ENCODE data around the gene SSTR5.

Gene SSTR5

DNA sequence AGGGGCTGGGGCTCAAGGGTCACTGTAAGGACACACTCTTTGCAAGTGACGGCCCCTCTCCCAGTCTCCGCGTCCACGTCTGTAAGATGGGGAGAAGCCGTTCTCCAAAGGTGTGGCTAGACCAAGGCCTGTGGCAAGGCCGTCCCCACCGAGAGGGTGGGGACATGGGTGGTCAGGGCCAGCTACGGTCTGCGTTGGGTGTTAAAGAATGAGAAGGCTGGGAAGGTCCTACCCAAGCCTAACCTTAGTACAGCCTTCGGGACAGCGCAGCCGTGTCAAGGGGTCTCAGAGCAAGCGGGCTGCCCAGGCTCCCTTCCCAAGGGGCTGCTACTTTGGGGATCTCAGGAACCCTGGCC is 21.6 kb downstream of the SSTR5 start:
- no peak for DNase-seq (ENCODE audit: extremely low read depth, insufficient read length)
- TF ChIP-seq, protein P1, sequence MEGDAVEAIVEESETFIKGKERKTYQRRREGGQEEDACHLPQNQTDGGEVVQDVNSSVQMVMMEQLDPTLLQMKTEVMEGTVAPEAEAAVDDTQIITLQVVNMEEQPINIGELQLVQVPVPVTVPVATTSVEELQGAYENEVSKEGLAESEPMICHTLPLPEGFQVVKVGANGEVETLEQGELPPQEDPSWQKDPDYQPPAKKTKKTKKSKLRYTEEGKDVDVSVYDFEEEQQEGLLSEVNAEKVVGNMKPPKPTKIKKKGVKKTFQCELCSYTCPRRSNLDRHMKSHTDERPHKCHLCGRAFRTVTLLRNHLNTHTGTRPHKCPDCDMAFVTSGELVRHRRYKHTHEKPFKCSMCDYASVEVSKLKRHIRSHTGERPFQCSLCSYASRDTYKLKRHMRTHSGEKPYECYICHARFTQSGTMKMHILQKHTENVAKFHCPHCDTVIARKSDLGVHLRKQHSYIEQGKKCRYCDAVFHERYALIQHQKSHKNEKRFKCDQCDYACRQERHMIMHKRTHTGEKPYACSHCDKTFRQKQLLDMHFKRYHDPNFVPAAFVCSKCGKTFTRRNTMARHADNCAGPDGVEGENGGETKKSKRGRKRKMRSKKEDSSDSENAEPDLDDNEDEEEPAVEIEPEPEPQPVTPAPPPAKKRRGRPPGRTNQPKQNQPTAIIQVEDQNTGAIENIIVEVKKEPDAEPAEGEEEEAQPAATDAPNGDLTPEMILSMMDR (IDR thresholded peaks at IDR 0.05; ENCODE audit: insufficient read depth, low read length, poor library complexity, severe bottlenecking): no peak
- no peaks in the 10 kb centered on the region for H3K27me3 ChIP-seq (replicated peaks; ENCODE audit: control insufficient read depth, insufficient read depth, low read length)

DNA sequence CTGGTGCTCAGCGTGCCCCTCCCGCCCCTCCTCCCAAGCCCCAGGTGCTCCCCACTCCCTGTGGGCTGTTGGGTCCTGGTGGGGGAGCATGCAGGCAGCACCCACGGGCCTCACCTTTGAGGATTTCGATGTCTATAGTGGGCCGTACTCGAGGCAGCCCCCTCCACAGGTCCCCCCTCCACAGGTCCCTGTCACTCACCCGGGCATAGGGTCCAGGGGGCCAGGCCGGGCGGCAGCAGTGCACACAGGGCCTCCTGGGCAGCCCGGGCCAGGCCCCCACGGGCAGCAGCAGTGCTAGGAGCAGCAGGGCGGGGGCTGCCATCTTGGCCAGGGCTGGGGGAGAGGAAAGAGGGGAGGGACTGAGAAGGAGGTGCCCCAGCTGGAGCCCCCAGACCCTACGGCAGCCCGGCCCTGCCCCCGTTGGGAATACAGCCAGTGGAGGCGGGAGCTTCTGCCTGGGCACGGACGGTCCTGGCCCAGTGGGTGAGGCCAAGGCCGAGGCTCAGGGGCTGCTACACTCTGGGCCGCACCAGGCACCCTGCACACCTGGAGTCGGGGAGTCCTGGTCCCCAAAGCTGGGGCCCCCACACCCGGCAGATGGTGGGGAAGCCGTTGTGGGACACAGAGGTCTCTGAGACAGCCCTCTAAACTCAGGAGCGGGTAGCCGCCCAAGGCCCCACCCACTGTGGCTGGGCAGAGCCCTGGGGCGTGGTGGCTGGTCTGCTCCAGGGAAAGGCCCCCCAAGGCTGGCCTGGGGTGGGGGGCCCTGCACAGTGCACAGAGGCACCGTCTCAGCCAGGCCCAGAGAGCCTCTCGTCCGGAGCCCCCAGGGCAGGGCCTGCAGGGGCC is 22.3 kb downstream of the SSTR5 start:
- Histone ChIP-seq H3K4me3 (replicated peaks; ENCODE audit: low read depth, low read length) (no peak overlapping the region), H3K36me3 (ENCODE audit: control insufficient read depth, insufficient read depth, low read length) (no peaks in the 10 kb centered on the region), H3K27me3 (replicated peaks; ENCODE audit: control insufficient read depth, insufficient read depth, low read length) (no peaks in the 10 kb centered on the region)
- DNase-seq (ENCODE audit: extremely low read depth, insufficient read length): no peak
- TF ChIP-seq, protein P1 (IDR thresholded peaks at IDR 0.05; ENCODE audit: insufficient read depth, low read length, poor library complexity, severe bottlenecking): no peak

More for the DNA sequence above, 21.6 kb downstream of the SSTR5 start:
- H3K36me3 ChIP-seq (ENCODE audit: control insufficient read depth, insufficient read depth, low read length): no peaks in the 10 kb centered on the region
- no peak overlapping the region for H3K4me3 ChIP-seq (replicated peaks; ENCODE audit: low read depth, low read length)

DNA sequence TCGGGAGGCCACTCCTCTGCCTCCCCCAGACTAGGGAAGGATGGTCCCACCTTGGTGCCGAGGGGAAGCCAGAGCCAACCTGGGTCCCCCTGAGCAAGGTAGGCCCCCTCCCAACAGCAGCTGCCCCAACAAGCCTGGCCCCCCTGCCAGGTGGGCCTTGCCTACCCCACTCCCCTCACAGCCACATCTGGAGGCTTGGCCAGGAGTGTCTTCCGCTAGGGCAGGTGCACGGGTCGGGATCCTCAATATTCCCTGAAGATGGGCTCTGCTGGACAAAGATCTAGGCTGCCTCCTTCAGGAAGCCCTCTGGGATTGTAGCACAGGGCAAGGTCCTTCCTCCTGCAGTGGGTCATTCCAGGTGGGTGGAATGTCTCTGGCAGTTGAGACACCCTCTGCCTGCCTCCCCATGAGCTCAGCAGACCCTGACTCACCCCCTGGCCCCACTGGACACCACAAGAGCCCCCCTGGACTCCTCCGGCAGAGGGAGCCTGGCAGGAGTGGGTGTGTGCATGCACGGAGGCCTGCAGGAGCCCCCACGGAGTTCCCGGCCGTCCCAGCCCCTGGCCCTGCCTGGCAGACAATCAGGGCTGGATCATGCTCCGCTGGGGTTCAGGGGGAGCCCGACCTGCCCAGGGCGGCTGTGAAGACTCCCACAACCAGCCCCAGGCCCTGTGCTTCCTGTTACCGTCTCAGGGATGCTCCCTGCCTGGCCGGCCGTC is 23.1 kb downstream of the SSTR5 start:
- DNase-seq (ENCODE audit: extremely low read depth, insufficient read length): no peak
- Histone ChIP-seq H3K36me3 (ENCODE audit: control insufficient read depth, insufficient read depth, low read length) (no peaks in the 10 kb centered on the region), H3K4me3 (replicated peaks; ENCODE audit: low read depth, low read length) (no peak overlapping the region), H3K27me3 (replicated peaks; ENCODE audit: control insufficient read depth, insufficient read depth, low read length) (no peaks in the 10 kb centered on the region)
- TF ChIP-seq, protein P1 (IDR thresholded peaks at IDR 0.05; ENCODE audit: insufficient read depth, low read length, poor library complexity, severe bottlenecking): no peak

DNA sequence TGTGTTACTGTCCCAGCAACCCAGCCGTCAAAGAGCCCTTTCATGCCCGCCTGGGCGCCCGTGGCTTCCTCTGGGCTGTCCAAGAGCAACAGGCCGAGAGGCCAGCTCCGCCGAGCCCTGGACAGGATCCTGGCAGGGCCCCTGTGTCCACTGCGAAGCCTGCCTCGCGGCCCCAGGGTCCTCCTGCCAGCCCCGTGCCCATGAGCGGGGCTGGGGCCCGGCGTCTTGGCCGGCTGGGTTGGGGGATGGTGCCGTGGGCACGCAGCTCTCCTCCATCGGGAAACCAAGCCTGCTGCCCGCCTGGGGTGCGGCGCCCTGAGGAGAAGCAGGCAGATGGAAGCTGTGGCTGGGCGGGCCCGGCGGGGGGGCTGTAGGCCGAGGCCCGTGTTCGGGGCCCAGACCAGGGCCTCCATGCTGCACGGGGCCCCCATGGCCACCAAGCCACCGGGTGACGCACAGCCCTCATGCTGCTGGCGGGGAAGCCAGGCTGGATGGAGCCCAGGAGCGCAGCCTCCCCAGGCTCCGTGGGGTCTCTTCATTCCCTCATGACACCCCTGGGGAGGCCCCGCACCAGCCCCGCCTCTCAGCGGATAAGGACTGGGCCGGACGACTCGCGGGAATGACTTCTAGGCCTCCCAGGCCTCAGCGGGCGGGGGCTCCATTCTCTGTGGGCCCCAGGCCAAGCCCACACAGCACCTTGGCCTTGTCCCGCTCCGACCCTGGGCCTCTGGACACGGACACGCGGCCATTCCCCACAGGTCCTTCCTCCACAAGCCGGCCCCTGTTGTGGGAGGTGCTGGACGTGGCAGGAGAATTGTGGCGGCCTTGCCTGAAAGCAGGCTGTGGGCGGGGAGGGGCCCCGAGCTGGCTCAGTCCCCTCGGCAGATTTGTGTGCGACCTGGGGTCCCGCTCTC is 23.9 kb downstream of the SSTR5 start, which contains the start of gene C1QTNF8:
C1QTNF8 (minus strand) TSS at position 76 of the 914 bp plus-strand sequence. CDS start 1,322 bp downstream, outside the sequence.
- Histone ChIP-seq H3K36me3 (ENCODE audit: control insufficient read depth, insufficient read depth, low read length) (no peaks in the 10 kb centered on the region), H3K4me3 (replicated peaks; ENCODE audit: low read depth, low read length) (no peak within 1 kb of the TSS), H3K27me3 (replicated peaks; ENCODE audit: control insufficient read depth, insufficient read depth, low read length) (no peaks in the 10 kb centered on the region)
- TF ChIP-seq, protein P1 (IDR thresholded peaks at IDR 0.05; ENCODE audit: insufficient read depth, low read length, poor library complexity, severe bottlenecking): no peak
- no peak for DNase-seq (ENCODE audit: extremely low read depth, insufficient read length)

DNA sequence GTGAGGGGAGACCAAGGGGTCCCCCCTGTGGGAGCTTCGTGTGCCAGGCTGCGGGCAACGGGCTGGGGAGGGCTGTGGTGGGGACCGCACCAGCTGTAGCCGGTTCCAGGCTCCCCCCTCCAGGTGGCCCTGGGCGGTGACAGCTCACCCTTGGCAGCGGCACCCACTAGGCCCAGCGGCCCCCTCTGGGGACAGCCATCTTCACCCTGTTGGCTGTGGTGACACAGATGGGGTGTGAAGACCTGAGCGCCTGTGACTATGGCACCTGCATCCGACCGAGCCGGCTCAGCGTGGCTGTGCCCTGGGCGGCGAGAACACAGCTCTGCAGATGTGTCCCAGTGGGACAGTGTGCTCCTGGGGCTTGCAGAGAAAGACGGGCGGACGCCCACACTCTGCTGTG is 24.6 kb downstream of the SSTR5 start:
- Histone ChIP-seq H3K4me3 (replicated peaks; ENCODE audit: low read depth, low read length) (no peak overlapping the region), H3K36me3 (ENCODE audit: control insufficient read depth, insufficient read depth, low read length) (no peaks in the 10 kb centered on the region), H3K27me3 (replicated peaks; ENCODE audit: control insufficient read depth, insufficient read depth, low read length) (no peaks in the 10 kb centered on the region)
- DNase-seq (ENCODE audit: extremely low read depth, insufficient read length): no peak
- TF ChIP-seq, protein P1 (IDR thresholded peaks at IDR 0.05; ENCODE audit: insufficient read depth, low read length, poor library complexity, severe bottlenecking): no peak

Measured in GM06990 (cell line).